Stimulated activated CD4-positive, alpha-beta T cell treated with anti-CD3 and anti-CD28 coated beads, Interleukin-2, amount 100 ng/mL, for 4 hours (primary cell): Measurements from ENCODE around the gene APOBEC3C.
"Not testable (repeated sequence)": the region's sequence is repeated elsewhere in the genome, so short reads cannot be mapped to it uniquely, and the experiment has no call there.

ENCODE experiments used
- DNase-seq: peaks from one replicate; pipeline ENCODE4 v3.0.0-alpha.2; 2020; ENCODE audit warnings: low read depth

Gene APOBEC3C

GRCh38 chr22:39013942-39014722 lies at the start of gene APOBEC3C:
APOBEC3C (plus strand) TSS chr22:39014257; CDS start chr22:39014363, 106 bp downstream.
- DNase-seq: peak; percentile 62

GRCh38 chr22:38964306-38964705 lies 49.8 kb upstream of the APOBEC3C start:
- DNase-seq: no peak

- DNase-seq: no peak
Measured at GRCh38 chr22:38964989-38965388, 49.1 kb upstream of the APOBEC3C start.

- DNase-seq: no peak
Measured at GRCh38 chr22:38965614-38966379, 48.3 kb upstream of the APOBEC3C start.

- no peak for DNase-seq
Measured at GRCh38 chr22:38966380-38966702, 47.7 kb upstream of the APOBEC3C start.

- DNase-seq: no peak
Measured at GRCh38 chr22:38966942-38967341, 47.1 kb upstream of the APOBEC3C start.

- DNase-seq: no peak
Measured at GRCh38 chr22:38967451-38968450, 46.3 kb upstream of the APOBEC3C start.

- DNase-seq: no peak
Measured at GRCh38 chr22:38968801-38969200, 45.3 kb upstream of the APOBEC3C start.

- no peak for DNase-seq
Measured at GRCh38 chr22:38970551-38970950, 43.5 kb upstream of the APOBEC3C start.

GRCh38 chr22:38971202-38971601 lies 42.9 kb upstream of the APOBEC3C start:
- no peak for DNase-seq

- no peak for DNase-seq
Measured at GRCh38 chr22:38971791-38972190, 42.3 kb upstream of the APOBEC3C start.

GRCh38 chr22:38972558-38972957 lies 41.5 kb upstream of the APOBEC3C start:
- no peak for DNase-seq

- DNase-seq: peak; percentile 47
Measured at GRCh38 chr22:38973289-38974169, 40.5 kb upstream of the APOBEC3C start.

GRCh38 chr22:38974170-38974825 lies 39.8 kb upstream of the APOBEC3C start:
- DNase-seq: no peak

- DNase-seq: no peak
Measured at GRCh38 chr22:38974826-38975175, 39.3 kb upstream of the APOBEC3C start.

- not testable (repeated sequence) for DNase-seq
Measured at GRCh38 chr22:38977289-38977688, 36.8 kb upstream of the APOBEC3C start.

GRCh38 chr22:38980587-38980986 lies 33.5 kb upstream of the APOBEC3C start:
- DNase-seq: not testable (repeated sequence)

- DNase-seq: no peak
Measured at GRCh38 chr22:38981005-38981991, 32.8 kb upstream of the APOBEC3C start.
